Panc1 (cell line): ENCODE data around the gene CCDC194. TPM values are rescaled to one million over a fixed set of nuclear protein-coding genes. Genes with fewer than 3 reads are reported as not detected.

Source experiments
- ATAC-seq: fragments of 200-7000 bp; cut with Tn5 transposase; 2 replicates; pipeline ENCODE4 v1.9.1; 2020; ENCODE audit warnings: mild to moderate bottlenecking, moderate library complexity
- BruUV-seq: library from RNA; stranded (reverse); fragments of 400-500 nt; replicated peaks from 2 replicates; lab custom pipeline; 2021; lab: Mats Ljungman, UMichigan
- CTCF ChIA-PET: fragments of 300-600 bp; sonication (Branson Sonifier 250); formaldehyde crosslinking; loops from one replicate; lab custom pipeline; 2022; ENCODE audit warnings: antibody characterized with exemption; lab: Charles Lee
- POLR2A ChIA-PET: fragments of 300-600 bp; sonication (Branson Sonifier 250); formaldehyde crosslinking; loops from one replicate; lab custom pipeline; 2022; ENCODE audit warnings: antibody characterized with exemption; lab: Charles Lee
- DNase-seq: peaks from one replicate; pipeline ENCODE4 v3.0.0-alpha.2; 2010; ENCODE audit warnings: low read depth, low spot score
- H3K27ac ChIP-seq: 2 replicates; pipeline ENCODE4 v1.5.1; 2011; ENCODE audit warnings: mild to moderate bottlenecking, low read length, inconsistent platforms
- H3K27me3 ChIP-seq: fragments of 200-500 bp; sonication (Bioruptor generic); 2 replicates; pipeline ENCODE4 v1.6.0; 2014; ENCODE audit warnings: low read length, inconsistent platforms; ENCODE audit not compliant: control insufficient read depth, insufficient read depth
- H3K36me3 ChIP-seq: fragments of 200-500 bp; sonication (Bioruptor generic); 2 replicates; pipeline ENCODE4 v1.5.1; 2014; ENCODE audit warnings: inconsistent platforms, mild to moderate bottlenecking, low read length, moderate library complexity; ENCODE audit not compliant: control insufficient read depth, insufficient read depth
- H3K4me1 ChIP-seq: 2 replicates; pipeline ENCODE4 v1.5.1; 2011; ENCODE audit warnings: inconsistent platforms, mild to moderate bottlenecking, low read length, moderate library complexity; ENCODE audit not compliant: control insufficient read depth, insufficient read depth
- H3K4me3 ChIP-seq, 2 experiments: 2 replicates each; pipeline ENCODE4 v1.5.1; 2011 to 2012; ENCODE audit warnings: low read depth in 2 of 2, low read length in 2 of 2, mild to moderate bottlenecking in 2 of 2, inconsistent platforms in 1 of 2, moderate library complexity in 1 of 2
- H3K9me3 ChIP-seq: fragments of 200-500 bp; sonication (Bioruptor generic); 2 replicates; pipeline ENCODE4 v1.5.1; 2014; ENCODE audit warnings: low read depth, mild to moderate bottlenecking, inconsistent platforms, low read length, moderate library complexity; ENCODE audit not compliant: control insufficient read depth, insufficient read depth
- CTCF ChIP-seq: fragments of 450-650 bp; IDR thresholded peaks from 2 replicates; pipeline ENCODE4 v1.5.1; 2017; ENCODE audit warnings: mild to moderate bottlenecking
- POLR2AphosphoS5 ChIP-seq: IDR thresholded peaks from 2 replicates; pipeline ENCODE4 v1.6.1; 2012; ENCODE audit warnings: mild to moderate bottlenecking, low read depth, low read length, moderate library complexity
- REST ChIP-seq, 2 experiments: IDR thresholded peaks; 2 replicates each; pipeline ENCODE4 v1.6.1; 2011 to 2012; ENCODE audit warnings: low read depth in 2 of 2, control low read depth in 1 of 2, low read length in 1 of 2, mild to moderate bottlenecking in 1 of 2, moderate library complexity in 1 of 2; ENCODE audit not compliant: insufficient read depth in 1 of 2
- SIN3A ChIP-seq: IDR thresholded peaks from 2 replicates; pipeline ENCODE4 v1.6.1; 2012; ENCODE audit warnings: low read depth, mild to moderate bottlenecking, low read length, moderate library complexity, borderline replicate concordance; ENCODE audit not compliant: insufficient read depth
- TCF7L2 ChIP-seq: IDR thresholded peaks from 2 replicates; pipeline ENCODE4 v1.6.1; 2011; ENCODE audit warnings: mild to moderate bottlenecking, low read depth, low read length, inconsistent platforms
- in situ Hi-C: cut with HindIII; loops from 2 replicates; pipeline ENCODE4 v1.10.0; 2016; ENCODE audit warnings: low sequenced_read_pairs, low pct_unique_long_range_greater_than_20kb
- intact Hi-C: fragments of 100-400 bp; cut with micrococcal nuclease; formaldehyde crosslinking; loops from one replicate; pipeline ENCODE4 v1.10.0; 2022; ENCODE audit not compliant: unreplicated experiment
- total RNA-seq: library from RNA; stranded (reverse); gene quantifications from one replicate; pipeline ENCODE4 v1.2.1, GENCODE V29; 2021; ENCODE audit not compliant: unreplicated experiment

The CCDC194 gene
- total RNA-seq, 1 experiment from 2014 or later: 0.51 TPM

GRCh38 chr19:17398902-17399527, 5.0 kb upstream of the CCDC194 start:
- H3K36me3 ChIP-seq: no peaks in the 10 kb centered on the region
- no peak overlapping the region for H3K4me3 ChIP-seq
- POLR2A ChIA-PET: no interaction called here
- no peaks in the 10 kb centered on the region for H3K27me3 ChIP-seq
- H3K9me3 ChIP-seq: no peaks in the 10 kb centered on the region
- ATAC-seq: no peak
- CTCF ChIA-PET: interaction anchor here (0.6 to 0.7 kb wide), 3 partner anchors 12 to 77 kb away, joined by 3 to 11 read pairs (median 6); no protein-coding TSS in a partner anchor
- H3K4me1 ChIP-seq: no peaks in the 10 kb centered on the region
- intact Hi-C loops: loop anchor here (10.0 kb wide), 1 partner anchor 66 kb away; the partner anchor contains the start of gene NXNL1
- H3K27ac ChIP-seq: no peak overlapping the region
- no TSS peak for BruUV-seq
- in situ Hi-C loops: no loop called here
- TF ChIP-seq SIN3A: no peak
- no peak for TF ChIP-seq CTCF
- no peak for TF ChIP-seq TCF7L2
- no peak for DNase-seq

GRCh38 chr19:17394891-17395415, 957 bp upstream of the CCDC194 start:
- BruUV-seq: no TSS peak
- TF ChIP-seq CTCF (peak; percentile 80), REST (IDR thresholded peaks at IDR 0.05; ENCODE audit: insufficient read depth in 1 of 2, low read depth in 2 of 2, low read length in 1 of 2) (no peak), POLR2AphosphoS5 (no peak), TCF7L2 (no peak), SIN3A (no peak)
- Histone ChIP-seq H3K36me3 (no peaks in the 10 kb centered on the region), H3K27me3 (no peaks in the 10 kb centered on the region), H3K4me3 (no peak overlapping the region), H3K4me1 (peaks cover 5% of the 10 kb centered on the region), H3K27ac (peak overlapping the region; percentile 39; the same call in 1 of the 2 replicates), H3K9me3 (no peaks in the 10 kb centered on the region)
- POLR2A ChIA-PET: no interaction called here
- intact Hi-C loops (loop anchor here (10.0 kb wide), 1 partner anchor 70 kb away; the partner anchor contains the start of gene NXNL1), in situ Hi-C loops (no loop called here)
- no peak for DNase-seq
- CTCF ChIA-PET: no interaction called here
- peak; percentile 56 for ATAC-seq
